HG02642 (cell line): Measurements from ENCODE around the gene G6PC2.
"Not testable (repeated sequence)": the region's sequence is repeated elsewhere in the genome, so short reads cannot be mapped to it uniquely, and the experiment has no call there.

Experiments used
- ATAC-seq: cut with Tn5 transposase; IDR thresholded peaks from one replicate; pipeline ENCODE4 v1.9.1; 2021; ENCODE audit warnings: mild to moderate bottlenecking; ENCODE audit not compliant: unreplicated experiment, poor library complexity

Gene G6PC2, protein sequence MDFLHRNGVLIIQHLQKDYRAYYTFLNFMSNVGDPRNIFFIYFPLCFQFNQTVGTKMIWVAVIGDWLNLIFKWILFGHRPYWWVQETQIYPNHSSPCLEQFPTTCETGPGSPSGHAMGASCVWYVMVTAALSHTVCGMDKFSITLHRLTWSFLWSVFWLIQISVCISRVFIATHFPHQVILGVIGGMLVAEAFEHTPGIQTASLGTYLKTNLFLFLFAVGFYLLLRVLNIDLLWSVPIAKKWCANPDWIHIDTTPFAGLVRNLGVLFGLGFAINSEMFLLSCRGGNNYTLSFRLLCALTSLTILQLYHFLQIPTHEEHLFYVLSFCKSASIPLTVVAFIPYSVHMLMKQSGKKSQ

DNA sequence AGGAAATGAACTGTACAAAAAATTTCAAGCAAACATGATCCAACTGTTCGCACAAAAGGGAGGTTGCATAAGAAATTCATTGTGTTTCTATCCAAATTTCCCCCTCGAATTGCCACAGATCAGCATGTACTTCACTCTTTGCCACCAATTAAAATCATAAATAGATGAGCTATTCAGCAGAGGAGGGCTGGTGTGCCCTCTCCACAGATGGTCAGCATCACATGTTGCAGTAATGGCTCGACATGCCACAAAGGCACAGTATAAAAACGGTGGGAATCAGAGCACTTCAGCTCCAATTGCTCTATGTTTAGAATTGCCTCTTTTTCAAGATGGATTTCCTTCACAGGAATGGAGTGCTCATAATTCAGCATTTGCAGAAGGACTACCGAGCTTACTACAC is at the start of gene G6PC2:
Gene G6PC2, plus strand, starts transcription at position 289 of the 400 bp plus-strand sequence. Its CDS starts 41 bp downstream, at position 330.
- no peak for ATAC-seq

DNA sequence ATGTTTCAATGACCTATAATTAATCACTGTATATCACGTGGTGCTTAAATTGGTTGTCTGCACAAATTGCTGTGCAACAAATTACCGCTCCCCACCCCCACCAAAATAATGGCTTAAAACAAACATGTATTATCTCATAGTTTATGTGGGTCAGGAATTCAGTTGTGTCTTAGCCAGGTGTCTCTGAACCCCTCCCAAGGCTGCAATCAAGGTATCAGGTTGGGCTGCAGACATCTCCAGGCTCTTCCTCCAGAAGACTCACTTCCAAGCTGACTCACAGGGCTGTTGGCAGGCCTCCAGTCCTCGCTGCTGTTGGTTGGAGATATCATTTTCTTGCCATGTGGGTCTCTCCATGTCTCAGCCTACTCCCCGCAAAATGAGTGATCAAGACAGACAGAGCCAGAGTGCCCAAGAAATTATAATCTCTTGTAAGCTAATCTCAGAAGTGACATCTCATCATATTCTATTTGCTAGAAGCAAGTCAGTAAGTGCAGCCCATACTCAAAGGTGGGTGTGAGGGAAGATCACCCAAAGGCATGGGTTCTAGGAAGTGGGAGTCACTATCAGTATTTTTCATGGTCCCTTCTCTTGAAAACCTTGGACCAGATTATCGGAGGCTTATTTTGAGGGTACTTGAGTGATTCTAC is 49.3 kb upstream of the G6PC2 start:
- ATAC-seq = no peak

DNA sequence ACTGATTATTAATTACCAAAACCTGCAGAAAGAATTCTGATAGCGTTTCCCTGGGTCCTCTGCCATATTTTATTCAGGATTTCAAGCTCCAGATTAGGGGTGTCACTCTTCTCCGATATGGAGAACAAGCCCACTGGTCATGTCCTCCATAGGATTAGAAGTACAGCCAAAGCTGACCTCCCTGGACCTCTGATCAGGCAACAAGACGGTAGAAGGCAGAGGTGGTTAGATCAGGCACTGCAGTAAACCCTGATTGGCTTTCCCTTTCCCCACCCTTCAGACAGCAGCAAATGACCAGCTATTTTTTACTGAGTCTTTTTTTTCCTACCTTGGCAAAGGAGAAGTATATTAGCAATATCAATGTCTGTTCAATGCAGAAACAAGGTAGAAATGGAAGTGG is 48.6 kb upstream of the G6PC2 start:
- ATAC-seq = no peak

DNA sequence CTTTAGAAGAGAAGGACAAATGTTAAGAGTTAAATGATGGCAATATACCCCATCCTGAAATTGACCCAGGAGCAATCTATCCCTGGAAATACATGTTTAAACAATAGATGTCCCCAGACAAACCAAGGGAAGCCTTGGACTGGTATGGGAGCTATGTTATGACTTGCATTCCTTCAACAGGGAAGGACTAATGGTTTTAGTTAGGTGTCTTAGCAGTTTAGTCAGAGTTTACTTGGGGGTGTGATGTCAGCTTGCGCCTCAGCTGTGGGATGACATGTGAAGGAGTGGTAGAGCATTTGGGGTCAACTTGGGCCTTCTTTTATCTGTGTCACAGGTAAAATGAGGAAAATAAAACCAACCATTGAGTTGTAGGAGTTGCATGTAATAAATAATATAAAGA is 47.6 kb upstream of the G6PC2 start:
- ATAC-seq = no peak

DNA sequence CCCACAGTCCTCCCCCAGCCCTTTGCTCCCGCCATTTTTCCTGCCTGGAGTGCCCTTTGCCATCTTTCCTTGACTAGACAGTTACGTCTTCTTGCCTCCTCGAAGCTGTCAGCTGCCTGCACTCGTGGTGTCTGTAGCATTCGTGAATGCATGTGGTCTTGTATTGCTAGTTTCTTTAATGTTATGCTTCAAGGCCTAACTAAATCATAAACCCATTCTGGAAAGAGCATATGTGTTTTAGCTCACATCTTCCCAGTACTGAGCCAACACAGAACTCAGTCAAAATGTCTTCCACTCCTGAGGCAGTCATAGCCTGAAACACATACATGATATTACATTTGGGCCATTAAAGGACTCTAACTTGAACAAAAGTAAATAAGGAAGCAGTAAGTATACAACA is 46.4 kb upstream of the G6PC2 start:
- no peak for ATAC-seq

DNA sequence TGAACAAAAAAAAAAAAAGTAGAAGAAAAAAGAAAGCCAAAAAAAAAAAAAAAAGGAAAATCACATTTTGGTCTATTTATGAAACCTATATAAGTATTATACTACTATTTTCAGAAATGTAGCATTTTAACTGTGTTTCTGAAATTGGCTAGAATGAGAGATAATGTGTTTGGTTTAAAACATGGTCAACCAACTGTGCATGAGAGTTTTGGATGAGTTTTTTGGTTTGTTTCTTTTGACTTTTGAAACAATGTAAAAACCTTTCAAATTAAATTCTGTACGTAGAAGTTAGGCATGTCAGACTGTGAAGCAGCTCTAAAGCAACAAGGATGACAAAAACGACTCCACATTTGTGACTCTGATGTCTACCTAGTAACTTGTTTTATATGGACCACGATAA is 45.5 kb upstream of the G6PC2 start:
- ATAC-seq = no peak

DNA sequence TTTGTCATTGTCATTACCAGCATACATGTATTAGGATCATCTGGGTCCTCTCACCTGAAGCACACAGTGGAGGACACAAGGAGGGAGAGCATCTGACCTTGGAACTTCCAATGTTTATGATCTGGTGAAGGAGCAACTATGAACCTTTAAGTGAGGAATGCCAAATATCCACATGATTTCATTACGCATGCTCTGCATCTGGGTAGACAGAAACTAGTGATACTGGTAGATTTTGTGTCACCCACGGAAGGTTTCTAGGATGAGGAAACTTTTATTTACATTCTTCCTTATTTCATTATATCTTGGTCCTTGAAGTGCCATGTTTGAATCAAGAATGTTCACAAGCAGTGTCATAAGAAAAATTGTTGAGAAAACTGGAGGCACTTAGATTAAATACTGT is 42.9 kb upstream of the G6PC2 start:
- no peak for ATAC-seq

DNA sequence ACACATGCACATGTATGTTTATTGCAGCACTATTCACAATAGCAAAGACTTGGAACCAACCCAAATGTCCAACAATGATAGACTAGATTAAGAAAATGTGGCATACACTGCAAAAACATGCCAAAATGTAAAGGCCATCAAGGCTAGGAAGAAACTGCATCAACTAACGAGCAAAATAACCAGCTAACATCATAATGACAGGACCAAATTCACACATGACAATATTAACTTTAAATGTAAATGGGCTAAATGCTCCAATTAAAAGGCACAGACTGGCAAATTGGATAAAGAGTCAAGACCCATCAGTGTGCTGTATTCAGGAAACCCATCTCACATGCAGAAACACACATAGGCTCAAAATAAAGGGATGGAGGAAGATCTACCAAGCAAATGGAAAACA is 33.9 kb upstream of the G6PC2 start:
- not testable (repeated sequence) for ATAC-seq

DNA sequence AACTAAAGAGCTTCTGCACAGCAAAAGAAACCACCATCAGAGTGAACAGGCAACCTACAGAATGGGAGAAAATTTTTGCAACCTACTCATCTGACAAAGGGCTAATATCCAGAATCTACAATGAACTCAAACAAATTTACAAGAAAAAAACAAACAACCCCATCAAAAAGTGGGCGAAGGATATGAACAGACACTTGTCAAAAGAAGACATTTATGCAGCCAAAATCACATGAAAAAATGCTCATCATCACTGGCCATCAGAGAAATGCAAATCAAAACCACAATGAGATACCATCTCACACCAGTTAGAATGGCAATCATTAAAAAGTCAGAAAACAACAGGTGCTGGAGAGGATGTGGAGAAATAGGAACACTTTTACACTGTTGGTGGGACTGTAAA is 30.7 kb upstream of the G6PC2 start:
- not testable (repeated sequence) for ATAC-seq

DNA sequence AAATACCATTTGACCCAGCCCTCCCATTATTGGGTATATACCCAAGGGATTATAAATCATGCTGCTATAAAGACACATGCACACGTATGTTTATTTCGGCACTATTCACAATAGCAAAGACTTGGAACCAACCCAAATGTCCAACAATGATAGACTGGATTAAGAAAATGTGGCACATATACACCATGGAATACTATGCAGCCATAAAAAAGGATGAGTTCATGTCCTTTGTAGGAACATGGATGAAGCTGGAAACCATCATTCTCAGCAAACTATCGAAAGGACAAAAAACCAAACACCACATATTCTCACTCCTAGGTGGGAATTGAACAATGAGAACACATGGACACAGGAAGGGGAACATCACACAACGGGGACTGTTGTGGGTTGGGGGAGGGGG is 30.3 kb upstream of the G6PC2 start:
- ATAC-seq = not testable (repeated sequence)

DNA sequence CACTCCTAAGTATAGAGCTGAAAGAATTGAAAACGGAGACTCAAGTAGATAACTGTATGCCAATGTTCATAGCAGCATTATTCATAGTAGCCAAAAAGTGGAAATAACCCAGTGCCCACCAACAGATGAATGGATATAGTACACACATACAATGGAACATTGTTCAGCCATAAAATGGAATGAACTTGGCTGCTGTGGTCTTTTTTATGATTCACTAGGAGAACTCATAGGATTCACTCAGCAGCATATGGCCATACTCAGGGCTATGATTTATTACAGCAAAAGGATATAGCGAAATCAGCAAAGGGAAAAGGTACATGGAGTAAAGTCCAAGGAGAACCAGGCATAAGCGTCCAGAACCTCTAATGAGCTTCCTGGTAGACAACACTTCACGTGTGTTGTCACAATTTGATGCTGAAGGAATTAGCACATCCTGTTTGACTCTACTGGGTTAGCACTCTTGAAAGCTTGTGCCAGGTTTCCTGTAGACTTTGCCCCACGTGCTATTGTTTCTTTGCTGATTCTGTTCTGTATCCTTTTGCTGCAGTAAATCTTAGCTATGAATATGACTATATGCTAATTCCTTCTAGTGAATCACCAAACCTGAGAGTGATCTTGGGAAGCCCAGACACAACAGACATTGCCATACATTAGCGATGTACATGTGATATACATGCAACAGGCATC is 26.6 kb upstream of the G6PC2 start:
- no peak for ATAC-seq

DNA sequence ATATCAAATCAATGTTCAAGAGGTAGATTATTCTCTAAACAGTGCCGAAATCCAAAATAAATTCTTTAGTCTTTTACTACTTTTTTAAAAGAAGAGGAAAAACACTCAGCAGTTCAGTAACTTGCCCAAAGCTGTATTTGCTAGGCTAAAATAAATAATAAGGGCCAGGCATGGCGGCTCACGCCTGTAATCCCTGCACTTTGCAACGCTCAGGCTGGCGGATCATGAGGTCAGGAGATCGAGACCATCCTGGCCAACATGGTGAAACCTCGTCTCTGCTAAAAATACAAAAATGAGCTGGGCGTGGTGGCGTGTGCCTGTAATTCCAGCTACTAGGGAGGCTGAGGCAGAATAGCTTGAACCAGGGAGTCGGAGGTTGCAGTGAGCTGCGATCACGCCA is 18.9 kb upstream of the G6PC2 start:
- ATAC-seq = not testable (repeated sequence)

DNA sequence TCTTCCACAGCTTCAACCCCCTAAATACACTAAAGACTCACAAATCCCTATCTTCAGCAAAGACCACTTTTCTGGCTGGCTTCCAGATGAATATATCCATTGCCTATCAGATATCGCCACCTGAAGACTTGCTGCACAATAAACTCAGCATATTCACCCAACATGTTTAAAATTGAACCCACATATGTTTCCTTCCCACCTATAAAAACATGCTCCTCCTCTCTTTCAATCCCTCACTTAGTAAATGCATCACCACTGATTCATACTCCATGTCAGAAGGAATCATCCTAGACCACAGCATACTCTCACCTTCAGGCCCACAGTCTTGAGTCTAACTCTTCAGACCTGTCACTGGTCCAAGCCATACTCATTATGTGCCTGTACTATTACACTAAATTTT is 16.1 kb upstream of the G6PC2 start:
- no peak for ATAC-seq

DNA sequence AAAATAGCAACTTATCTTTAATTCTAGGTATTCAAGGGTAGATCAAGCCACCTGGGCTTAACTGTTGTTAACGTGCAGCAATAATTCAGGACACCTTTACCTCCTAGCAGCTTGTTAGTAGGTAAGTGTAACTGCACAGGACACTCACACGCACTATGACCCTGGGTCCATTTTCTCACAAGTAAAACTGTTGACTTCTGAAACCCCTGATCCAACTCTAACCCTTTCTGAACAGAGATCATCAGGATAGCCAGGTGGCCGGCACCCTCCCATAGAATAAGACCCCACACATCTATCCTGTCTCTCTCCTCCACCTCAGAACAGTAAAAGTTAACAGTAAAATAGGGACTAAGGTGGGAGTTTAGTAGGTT is 11.5 kb upstream of the G6PC2 start:
- ATAC-seq = no peak

DNA sequence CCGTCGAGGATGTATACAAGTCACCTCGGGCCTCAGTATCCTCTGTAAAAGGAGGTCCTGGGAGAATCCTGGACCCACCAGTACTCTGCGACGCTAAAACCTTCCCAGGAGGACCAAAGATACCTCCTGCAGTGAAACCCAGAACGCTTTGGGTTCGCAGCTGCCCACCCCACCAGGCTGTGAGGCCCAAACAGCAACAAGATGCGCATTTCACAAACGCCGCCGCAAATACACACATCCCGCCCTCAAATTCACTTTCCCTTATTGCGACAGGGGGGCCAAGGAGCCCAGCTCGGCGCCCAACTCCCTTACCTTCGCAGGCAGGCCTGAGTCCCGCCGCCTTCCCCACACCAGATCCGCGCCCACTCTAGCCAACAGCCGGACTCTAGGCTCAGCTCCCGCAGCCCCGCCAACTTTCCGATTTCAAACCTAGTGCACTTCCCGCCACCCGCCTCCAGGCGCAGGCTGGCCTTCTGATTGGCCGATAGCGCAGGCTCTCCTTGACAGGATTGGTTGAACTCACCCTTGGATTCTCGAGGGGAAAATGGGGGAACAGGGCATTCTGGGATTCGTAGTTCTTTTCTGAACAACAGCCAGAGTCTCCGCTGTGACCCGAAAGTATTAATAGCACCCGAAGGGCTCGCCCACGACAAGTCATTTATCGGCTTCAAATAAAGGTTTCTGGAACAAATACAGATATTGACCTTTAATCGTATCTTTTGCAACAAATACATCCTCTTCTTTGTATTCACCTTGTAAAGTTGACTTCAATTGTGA is 10.9 kb upstream of the G6PC2 start, which contains the start of gene SPC25:
Gene SPC25, minus strand, starts transcription at position 425 of the 777 bp plus-strand sequence. CDS start 911 bp downstream, outside the sequence.
- ATAC-seq = peak; percentile 100

DNA sequence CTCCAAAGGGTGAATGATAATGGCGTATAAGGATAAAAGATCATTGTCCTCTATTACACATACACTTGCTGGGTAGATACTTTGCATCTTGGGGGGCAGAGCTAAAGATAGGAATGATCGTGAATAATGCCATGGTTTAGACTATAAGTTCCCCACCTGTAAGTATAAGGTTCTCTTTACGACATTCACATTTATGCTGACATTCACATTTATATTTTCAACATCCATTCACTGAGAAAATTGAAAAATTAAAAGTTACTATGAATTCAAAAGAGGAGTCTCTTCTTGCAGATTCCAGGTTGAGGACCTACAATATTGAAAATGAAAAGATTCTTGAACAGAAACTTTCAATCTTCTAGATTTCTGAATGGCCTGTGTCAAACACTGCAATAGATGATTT is 8.8 kb upstream of the G6PC2 start:
- ATAC-seq = no peak

DNA sequence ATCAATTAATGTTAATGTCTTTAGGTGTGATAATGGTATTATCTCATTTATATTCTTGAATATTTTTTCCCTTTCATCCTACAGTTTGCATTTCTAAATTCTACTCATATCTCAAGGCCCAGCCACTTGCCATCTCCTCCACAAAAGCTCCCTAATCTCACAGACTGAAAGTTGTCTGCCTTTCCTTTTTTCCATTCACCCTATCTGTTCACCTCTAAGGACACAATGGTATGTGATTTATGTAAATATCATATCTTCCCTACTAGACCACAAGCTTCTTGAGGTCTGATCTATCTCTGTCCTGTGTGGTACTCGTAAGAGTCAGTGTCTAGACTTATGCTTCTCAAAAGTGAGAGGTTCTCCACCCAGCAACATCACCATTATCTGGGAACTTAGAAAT is 7.0 kb upstream of the G6PC2 start:
- ATAC-seq = no peak

DNA sequence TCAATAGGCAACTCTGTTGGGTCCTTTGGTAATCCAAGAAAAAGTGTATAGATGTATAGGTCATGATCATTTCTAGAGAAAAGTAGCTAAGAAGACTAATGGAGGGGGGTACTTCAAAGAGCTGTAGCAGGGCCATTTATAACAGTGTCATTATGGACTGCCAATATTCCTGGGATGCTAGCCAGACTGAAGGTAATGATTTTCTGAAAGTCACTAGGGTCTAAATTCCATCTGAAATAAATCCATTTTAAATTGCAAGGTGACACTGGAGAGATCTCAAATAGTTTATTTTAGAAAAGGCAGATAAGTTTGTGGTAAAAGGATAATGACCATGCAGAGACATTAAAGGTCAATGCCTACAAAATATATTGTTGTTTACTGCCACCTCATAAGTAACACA is 6.4 kb upstream of the G6PC2 start:
- no peak for ATAC-seq

DNA sequence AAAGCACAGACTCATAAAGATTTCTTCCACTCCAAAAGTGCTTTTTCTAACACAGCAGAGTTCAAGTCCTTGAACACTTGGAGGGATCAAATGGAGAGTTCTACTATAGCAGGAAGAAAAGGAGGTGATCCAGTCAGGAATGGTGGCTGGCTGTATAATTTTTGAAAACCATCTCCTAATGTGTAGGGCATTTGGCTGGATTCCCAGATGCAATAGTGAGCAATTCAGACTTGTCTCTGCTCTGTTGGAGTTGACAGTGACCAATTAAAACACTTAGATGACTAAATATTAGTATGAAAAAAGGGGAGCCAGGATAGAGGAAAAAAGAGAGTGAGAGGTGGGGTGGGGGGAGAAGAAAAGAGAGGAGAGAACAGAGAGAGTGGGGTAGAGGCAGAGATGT is 5.3 kb upstream of the G6PC2 start:
- ATAC-seq = no peak

DNA sequence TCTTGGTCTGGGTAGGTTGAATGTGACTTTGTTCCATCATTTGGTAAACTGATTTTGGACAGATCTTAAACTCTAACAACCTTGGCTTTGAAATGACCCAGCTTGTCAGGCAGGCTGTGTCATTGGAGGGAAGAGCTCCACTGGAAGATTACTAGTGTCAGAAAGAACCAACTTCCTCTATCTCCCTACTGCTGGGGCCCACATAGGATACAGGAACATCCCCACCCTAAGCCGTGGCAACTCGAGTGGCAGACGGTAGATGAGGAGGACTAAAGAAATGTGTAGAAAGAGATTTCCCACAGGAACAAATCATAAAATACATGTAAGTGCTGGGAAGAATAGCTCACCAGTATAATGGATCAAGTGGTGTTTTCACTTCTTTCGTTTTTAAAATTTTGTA is 4.3 kb upstream of the G6PC2 start:
- no peak for ATAC-seq

DNA sequence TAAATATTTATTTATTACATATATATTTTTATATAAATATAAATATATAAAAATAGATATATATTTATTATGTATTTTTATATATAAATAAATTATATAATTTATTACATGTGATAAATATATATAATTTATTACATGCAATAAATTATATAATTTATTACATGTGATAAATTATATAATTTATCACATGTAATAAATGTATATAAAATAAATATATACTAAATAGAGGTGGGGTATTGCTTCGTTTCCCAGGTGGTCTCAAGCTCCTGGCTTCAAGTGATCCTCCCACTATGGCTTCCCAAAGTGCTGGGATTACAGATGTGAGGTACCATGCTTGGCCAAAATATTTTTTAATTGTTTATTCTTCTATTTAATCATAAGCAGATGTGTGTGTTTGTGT is 3.6 kb upstream of the G6PC2 start:
- no peak for ATAC-seq
